NCI-H748 (cell line): ENCODE data around the gene CHST1.

Experiments used
- DNase-seq: peaks from one replicate; lab custom pipeline; 2025; ENCODE audit not compliant: unreplicated experiment; lab: John Stamatoyannopoulos, UW

Gene CHST1

DNA sequence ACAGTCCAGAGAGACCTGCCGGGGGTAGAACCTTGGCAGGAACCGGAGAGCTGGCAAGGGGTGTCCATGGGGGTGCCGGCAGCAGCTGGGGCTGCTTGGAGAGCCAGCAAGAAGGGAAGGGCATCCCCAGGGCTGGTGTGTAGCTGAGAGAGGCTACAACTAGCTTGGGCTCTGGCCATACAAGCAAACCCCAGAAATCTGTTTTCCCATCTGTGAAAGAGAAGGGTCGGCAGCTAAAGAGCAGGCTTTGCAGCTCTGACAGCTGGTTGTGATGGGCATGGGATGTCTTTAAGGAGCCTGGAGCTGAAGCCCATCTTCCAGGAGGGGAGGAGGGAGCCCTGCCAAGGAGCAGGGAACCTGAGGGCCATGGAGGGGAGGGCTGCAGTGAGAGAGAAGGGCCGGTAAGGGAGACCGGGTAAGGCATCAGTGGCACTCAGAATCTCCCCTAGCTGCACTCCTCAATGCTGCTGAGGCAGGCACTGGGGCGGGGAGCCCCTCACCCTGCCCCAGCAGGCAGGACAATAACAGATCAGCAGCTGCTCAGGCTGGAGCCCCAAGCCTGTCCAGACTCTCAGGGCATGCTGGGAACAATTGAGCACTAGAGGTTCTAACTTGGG, 3.9 kb downstream of the CHST1 start:
- no peak for DNase-seq

DNA sequence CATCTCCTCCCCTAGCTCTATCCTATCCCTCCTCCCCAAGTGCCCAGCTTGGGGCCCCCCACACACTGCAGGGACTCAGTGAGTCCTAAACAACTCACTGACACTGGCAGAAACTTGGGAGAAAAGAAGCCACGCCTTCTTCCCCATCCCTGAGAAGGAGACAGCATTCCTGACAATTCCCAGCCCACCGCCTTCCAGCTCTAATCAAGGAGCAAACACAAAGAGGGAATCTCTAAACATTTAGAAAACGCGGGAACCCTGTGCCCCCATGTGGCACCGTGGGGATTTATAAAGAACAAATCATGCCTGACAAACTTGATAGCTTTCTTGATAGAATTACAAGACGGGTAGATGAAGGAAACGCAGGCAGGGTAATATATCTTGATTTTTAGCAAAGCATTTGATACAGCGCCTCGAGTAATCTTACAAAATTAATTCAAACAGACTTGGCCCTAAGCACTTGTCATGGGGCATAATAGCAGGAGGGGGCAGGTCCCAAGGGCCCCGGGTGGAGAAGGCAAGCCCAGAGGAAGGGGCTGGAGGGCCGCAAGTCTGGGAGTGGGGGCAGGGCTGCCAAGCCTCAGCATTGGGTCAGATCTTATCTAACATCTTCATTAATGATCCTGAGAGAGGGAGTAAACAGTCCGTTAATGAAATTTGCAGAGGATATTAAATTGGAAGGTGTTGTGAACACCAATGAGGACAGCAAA, 4.5 kb downstream of the CHST1 start:
- no peak for DNase-seq

DNA sequence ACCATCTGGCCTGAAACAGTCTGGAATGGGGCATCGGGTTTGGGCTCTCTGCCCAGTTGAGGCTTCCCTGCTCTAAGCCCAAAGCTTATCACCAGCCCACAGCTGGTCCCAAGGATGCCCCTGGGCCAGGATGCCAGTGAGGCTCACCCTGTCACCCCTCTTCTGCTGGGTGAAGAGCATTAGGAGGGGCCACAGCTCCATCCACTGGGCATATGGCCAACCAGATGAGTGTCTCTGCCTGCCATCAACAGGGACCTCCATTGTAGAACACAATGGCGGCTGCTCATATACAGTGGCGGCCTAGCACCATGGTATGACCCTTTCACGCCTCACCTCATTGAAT, 5.6 kb downstream of the CHST1 start:
- no peak for DNase-seq

DNA sequence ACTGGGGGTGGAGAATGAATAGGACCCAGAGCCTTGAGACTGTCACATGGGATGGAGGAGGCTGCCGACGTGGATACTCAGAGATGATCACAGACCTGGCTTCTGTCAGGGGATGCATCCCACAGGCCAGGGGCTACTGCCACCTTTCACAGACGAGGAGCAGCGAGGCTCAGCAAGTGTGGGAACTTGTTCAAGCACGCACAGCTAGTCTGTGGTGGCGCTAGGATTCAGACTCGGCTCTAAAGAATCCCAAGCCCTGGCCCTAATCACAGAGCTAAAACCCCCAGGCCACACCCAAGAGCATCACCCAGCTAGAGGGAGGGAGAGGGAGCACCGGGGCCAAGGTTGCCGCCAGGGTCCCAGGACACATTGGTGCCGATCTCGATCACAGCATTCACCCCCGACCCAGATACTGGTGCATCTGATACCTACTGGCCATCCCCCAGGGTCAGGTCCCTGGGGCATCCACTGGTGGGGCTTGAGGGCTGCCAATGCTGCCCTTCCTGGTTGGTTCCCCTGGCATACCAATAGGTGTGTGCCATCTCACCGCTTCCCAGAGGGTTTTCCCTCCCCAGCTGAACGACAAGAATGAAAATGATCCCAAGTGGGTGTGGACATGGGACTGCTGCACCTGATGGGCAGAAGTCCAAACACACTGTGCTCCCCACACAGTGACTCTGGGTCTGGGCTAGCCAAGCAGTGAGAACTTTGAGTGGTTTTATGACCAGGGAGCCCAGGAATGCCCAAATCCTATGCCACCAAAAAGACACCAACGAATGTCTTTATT, 6.2 kb downstream of the CHST1 start:
- DNase-seq = no peak

DNA sequence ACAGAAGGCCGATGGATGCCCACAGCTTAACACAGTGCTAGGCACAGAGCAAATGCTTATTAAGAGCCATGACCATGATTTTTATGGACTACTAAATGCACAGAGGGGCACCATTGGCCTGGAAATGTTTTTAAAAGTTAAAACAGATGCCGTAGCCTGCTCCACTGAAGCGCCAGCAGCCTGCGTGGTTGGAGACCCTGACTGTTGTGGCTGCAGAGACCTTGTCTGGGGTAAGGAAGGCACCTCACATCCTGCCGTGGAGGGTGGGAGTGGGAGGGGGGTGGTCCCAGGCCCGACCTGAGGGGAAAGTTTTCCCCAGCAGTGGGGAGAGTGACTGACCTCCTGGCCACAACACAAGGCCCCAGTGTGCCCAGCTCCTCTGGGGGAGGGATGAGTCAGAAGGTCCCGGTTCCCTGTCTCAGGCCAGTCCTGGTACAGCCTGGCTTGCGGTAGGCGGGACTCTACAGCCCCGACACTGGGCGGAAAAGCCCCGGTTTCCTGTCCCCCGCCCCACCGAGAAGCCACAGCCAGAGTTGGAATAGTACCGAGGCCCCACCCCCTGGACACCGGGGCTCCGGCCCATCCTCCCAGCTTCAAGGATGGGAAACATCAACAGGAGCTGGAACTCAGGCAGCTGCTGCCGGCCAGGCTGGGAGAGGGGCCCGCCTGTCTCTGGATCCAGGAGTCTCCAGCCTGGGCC, 7.0 kb downstream of the CHST1 start:
- no peak for DNase-seq

DNA sequence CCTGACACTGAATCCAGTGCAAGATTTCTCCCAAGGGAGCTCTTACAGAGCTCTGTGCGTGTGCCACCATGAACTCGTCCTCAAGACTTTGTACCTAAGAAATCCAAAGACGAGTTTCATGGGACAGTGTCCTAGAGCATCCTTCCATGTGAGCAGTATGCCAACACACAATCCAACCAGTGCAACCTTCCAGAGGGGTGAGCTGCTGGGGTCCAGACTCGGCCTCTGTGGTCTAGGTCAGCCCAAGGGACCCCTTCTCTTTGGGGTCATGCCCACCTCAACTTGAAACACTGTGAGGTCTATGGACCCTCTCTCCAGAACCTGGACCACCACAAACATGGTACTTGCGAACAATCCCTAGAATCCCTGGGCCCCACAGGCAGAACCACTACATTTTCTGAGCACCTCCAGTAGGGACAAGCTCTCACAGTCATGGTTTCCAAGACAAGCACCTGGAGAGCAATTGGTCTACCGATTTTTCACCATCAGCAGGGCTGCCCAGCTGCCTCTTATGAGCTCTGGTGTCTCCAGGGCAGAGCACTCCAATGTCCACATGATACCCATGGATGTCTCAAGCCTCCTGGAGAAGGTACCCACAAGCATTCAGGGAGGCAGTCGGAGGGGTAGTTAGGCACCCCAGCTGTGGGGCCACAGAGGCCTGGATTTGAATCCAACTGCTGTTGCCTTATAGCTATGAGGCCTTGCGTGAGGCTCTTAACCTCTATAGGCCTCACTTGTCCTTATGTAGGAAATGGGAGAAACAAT, 7.7 kb downstream of the CHST1 start:
- DNase-seq = no peak

DNA sequence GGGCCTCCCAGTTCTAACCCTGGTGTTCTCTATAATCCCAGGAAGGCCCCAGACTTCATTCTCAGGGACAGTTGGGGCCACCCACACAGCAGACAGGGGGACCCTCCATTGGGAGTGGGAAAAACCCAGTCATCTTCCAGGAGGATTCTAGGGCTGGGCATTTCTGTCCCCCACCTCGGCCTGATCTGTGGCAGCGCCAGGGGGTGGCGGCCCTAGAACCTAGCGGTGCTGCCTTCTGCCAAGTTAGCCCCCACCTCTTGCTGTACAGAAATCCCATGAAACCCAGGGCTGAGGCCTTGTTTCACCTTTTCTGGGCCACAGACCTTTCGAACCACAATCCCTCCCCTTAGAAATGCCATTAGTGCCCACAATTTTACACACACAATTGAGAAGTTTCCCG, 9.6 kb downstream of the CHST1 start:
- no peak for DNase-seq

DNA sequence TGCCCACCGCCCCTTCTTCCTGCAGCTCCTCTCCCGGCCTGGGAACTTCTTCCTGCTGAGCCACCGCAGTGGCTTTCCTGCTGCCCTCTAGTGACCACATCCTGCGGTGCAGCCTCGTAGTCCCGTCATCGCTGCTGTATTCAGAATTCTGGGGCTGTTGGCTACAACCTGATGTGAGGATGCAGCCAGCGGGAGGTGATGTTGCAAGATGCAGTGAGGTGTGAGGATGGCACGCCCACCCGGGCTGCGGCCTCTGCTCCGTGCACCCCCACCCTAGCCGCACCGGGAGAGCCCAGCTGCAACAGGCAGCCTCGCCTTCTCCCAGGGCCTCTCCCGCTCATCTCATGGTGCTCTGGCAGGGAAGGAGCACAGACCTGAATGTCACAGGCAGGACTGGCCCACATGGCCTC, 10.1 kb downstream of the CHST1 start:
- peak; percentile 78 for DNase-seq

DNA sequence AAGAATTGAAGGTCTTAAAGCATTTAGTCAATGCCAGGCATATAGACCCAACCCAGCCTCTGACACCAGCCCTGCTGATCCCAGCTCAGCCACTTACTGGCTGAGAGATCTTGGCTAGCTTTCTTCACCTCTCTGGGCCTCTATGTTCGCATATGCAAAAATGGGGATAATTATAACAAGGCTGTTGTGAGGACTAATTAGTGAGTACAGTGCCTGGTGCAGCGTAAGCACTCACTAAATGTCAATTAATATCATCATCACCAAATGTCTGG, 10.5 kb downstream of the CHST1 start:
- no peak for DNase-seq

DNA sequence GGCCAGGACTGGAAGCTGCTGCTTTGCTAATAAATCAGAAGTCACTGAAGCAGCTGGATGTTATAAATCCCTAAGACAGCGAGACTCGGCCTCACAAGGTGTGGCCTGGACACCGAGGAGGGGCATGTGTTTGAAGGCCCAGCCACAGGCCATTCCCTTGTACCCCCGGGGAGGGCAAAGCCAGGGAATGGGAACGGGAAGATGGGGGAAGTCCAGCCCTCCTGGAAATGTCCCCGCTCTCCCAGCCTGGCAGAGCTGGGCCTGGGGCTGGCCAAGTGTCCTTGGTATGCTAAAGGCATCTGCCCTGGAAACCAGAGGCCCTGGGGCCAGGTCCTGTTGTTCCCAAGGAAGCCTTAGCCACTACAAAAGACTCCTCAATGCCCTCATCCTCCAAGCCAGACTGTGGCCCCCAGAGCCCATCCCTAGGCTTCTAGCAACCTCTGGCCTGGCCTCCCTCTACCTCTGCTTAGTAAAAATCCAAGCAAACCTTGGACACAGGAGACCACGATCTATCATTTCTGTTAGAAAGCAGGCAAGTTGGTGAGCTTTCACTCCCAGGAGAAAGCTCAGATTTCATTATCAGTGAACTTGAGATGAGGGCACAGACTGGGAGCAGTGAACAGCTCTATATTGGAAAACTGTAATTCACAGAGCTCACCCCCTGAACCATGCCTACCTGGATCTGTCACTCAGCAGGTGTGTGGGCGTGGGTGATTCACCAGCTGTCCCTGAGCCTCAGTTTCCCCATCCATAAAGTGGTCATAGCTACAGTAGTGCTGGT, 11.0 kb downstream of the CHST1 start:
- no peak for DNase-seq

DNA sequence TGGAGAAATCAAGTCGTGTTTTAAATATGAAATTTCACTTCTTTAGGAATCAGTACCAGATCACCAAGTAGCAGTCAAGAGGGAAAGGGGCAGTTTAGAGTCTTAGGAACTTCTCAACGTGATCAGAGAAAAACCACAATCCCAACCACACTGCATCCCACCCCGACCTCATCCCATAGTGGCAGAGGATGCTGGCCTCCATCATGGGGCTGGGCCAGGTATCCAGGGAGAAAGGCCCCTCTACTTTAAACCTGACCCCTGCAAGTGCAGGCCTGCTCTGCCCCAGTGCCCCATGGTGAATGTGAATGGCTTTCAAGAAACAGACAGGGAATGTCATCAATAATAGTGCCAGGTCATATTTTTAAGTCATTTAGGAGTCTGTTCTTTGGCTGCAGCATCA, 12.1 kb downstream of the CHST1 start:
- DNase-seq = no peak

DNA sequence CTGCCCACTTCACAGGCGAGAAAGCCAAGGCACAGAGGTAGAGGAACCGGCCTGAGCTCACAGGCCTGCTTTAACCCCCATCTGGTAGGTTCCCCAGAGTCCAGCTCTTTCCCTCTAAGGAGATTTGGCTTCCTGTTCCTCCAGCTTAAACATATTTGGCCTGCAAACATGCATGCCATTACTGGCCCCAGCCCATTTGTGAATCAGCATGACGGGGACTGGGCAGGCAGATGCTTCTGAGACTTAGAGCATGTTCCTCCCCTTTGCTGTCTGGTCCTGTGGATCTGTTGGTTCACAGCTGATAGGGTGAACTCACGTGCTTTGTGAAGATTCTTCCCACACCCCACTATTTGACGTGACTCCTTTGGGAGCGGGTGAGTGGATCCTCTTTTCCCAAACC, 12.6 kb downstream of the CHST1 start:
- DNase-seq = no peak

DNA sequence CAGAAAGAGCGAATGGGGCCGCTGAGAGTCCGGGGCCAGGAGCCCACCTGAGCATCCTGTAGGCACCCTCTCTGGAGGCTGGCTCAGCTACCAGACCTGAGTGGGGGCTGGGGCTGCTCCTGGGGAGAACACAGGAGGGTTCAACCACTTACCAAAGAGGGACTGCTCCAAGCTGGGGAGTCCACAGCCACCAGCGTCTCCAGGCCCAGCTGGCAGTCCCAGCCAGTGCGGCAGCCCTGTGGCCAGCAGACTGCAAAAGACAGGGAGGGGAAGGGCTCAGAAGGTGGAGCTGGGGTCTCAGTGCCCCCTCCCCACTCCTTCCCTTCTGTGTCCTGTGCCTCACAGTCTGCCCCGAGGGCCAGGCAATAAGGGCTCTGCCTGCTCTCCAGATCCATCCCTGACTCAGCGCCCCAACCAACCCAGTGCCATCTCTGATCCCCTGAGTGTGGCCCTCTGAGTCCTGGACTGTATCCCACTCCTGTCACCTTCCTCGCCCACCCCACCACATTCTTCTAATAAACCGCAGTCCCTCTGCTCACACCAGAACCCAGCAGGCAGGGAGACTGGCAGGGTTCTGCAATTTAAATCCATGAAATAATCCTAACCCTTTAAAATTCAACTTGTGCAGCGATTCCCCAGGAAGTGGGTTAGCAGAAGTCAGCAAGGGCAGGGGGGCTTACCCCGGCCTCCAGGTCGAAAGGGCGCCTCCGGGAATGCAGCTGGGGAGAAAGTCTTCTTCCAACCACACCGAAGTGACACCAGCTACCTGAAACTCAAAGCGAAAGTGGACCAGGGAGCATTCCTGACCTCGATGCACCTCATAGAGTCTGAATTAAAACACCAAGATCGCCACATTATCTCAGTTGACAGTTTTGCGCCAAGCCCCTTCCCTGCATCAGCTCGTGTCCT, 13.3 kb downstream of the CHST1 start:
- no peak for DNase-seq

DNA sequence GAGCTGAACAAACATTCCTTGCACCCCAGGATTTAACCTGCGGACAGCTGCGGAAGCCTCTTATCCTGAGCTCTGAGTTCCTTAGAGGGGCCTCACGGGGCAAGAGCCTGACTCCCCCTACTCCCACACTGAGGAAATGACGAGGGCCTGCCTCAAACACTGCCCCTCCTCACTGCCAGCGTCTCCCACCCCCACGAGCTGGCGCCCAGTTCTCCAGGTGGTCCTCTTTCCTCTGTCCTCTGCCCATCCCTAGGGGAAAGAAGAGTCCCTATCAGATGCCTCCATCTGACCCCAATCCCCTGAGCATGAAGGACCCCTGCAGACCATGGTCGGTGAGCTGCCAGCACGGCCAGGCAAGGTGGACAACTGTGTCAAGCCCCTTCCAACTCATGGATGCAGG, 14.3 kb downstream of the CHST1 start:
- DNase-seq = no peak

DNA sequence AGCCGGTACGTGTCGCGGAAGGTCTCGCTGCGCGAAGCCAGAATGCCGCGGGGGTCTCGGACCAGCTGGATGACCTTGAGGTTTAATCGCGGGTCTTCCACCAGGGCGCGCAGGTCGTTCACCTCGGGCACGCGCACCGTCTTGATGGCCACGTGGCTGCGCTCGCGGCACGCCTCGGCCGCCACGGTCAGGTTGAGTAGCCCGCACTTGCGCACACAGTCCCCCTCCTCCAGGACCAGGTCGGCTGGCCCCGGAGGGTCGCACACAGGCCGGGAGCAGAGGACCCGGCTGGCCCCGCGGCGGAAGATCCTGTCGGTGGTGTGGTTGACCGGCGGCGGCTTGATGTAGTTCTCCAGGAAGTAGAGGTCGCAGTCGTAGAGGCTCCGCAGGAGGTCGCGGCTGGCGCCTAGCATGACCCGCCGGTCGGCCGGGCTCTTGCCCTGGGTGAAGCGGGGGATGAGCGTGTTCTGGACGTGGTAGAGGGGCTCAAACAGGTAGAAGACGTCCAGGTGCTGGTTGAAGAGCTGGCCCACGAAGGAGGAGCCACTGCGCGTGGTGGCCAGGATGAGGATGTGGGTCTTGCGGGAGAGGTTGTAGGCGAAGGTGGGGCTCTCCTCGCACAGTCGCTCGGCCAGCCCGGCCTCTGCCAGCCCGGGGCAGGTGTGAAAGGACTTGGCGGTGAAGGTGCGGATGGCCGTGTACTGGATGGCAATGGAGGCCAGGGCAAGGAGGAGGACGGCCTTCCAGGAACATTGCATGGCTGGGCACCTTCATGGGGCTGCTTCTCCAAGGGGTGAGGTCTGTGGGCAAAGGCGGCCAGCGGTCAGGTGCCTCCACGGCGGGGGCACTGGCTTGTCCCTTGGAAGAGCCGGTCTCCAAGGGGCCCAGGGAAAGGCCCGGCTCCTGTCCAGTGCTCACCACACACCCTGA, 15.0 kb downstream of the CHST1 start:
- DNase-seq = no peak

DNA sequence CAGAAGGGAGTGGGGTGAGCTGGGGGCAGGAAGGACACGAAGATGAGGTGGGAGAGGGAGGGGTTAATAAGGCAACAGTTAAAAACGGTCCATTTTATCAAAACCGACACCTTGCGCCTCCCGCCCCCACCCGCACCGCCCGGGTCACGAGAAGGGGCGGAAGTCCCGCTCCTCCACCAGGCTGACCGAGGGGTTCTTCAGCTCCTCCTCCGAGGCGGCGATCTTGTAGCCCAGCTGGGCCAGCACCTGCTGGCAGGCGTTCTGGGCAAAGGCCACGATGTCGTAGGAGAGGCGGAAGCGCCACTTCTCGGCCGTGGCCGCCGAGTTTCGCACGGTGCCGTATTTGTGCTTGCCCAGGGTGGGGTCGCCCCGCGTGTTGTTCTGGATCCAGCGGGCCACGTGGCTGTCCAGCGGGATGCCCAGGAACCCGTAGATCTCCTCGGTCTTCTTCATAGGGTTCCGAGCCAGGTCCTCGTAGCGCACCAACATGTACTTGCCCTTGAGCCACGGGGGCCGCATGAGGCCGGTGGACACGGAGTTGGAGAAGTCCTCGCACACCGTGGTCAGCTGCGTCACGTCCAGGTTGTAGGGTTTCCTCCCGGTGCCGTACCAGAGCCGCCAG, 15.8 kb downstream of the CHST1 start:
- DNase-seq = no peak

DNA sequence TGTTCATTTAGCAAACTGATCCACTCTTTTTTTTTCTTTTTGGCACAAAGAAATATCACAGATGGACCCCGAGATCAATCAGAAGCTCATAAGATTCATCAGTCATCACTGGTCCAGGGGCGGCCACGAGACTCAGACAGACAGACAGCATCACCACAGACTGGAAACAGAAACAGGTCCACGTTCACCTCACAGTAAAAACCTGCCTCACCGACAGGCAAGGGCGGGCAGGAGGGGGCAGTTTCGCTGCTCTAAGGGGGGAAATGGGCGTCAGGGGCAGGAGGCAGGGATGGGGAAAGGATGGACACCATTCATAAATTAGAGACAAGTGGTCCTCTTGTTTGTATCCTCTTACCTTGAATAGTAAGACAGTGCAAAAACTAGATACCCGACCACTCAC, 16.5 kb downstream of the CHST1 start:
- no peak for DNase-seq

DNA sequence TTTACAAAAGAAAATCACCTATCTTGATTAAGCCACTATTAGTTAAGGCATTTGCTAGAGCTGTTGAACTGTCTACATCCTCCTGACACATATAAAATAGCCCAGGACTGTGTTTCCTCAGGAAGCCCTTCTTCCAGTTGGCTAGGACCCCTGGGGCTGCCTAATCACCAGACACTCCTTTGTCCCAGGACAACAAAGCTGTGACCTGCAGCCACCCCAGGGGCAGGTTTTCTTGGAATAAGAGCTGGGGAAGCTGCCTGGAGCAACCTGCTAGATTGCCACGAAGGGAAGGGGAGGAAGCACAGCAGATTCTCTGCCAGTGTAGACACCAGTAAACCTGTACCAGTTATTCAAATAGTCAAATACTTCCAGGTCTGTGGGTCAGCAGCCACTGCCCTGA, 17.6 kb downstream of the CHST1 start:
- no peak for DNase-seq
